ENCODE measurements around the gene FHAD1. TPM values are rescaled to one million over a fixed set of nuclear protein-coding genes. Genes with fewer than 3 reads are reported as not detected.

FHAD1 gene
- total RNA-seq, 3 donors from 2014 or later (not counting 1 experiment from before 2014, with no cell fraction given), result 0.72 to 1.9 (median 1.7) TPM

DNA sequence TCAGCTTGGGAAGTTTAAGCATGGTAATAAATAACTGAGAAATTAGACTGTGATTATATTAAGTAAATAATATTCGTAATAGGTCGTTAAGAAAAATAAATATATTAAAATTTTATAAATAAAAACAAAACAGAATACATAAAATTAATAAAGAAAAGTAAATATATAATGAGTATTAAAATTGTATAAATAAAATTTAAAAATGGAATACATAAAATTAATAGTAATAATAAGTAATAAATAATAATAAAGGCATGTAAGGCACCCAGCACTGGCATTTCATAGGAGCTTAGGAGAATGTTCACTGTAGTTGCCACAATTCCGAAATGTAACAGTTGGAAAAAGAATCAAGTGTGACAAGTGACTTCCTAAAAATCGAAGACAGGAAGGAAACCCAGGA lies 45.8 kb upstream of the FHAD1 start:
- intact Hi-C loops (cut with micrococcal nuclease), result no loop called here
- Histone ChIP-seq H3K27me3 (ENCODE audit: control insufficient read depth, insufficient read depth, low read length) (no peaks in the 10 kb centered on the region), H3K4me3 (ENCODE audit: low read length) (no peak overlapping the region), H3K36me3 (ENCODE audit: control insufficient read depth, insufficient read depth, low read length) (no peaks in the 10 kb centered on the region), H3K27ac (ENCODE audit: low read length) (no peak overlapping the region), H3K9me3 (ENCODE audit: control insufficient read depth, insufficient read depth, low read length) (no peaks in the 10 kb centered on the region), H3K4me1 (ENCODE audit: control insufficient read depth, insufficient read depth, low read length) (no peaks in the 10 kb centered on the region)
- TF ChIP-seq, protein P1, sequence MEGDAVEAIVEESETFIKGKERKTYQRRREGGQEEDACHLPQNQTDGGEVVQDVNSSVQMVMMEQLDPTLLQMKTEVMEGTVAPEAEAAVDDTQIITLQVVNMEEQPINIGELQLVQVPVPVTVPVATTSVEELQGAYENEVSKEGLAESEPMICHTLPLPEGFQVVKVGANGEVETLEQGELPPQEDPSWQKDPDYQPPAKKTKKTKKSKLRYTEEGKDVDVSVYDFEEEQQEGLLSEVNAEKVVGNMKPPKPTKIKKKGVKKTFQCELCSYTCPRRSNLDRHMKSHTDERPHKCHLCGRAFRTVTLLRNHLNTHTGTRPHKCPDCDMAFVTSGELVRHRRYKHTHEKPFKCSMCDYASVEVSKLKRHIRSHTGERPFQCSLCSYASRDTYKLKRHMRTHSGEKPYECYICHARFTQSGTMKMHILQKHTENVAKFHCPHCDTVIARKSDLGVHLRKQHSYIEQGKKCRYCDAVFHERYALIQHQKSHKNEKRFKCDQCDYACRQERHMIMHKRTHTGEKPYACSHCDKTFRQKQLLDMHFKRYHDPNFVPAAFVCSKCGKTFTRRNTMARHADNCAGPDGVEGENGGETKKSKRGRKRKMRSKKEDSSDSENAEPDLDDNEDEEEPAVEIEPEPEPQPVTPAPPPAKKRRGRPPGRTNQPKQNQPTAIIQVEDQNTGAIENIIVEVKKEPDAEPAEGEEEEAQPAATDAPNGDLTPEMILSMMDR (IDR thresholded peaks at IDR 0.05), result no peak
- no peaks in the 10 kb centered on the region for H3K4me1 Mint-ChIP-seq
- H3K27ac Mint-ChIP-seq, result no peak overlapping the region
- H3K4me3 Mint-ChIP-seq, result no peak overlapping the region
- DNase-seq (no peak), ATAC-seq (no peak)
- H3K9me3 Mint-ChIP-seq, result no peaks in the 10 kb centered on the region
- 50% methylated on average over 2 of the region's 4 CpGs for WGBS (ENCODE audit: insufficient coverage)
- no peaks in the 10 kb centered on the region for H3K36me3 Mint-ChIP-seq
- H3K27me3 Mint-ChIP-seq (ENCODE audit: low read depth in 2 of 2), result no peaks in the 10 kb centered on the region

DNA sequence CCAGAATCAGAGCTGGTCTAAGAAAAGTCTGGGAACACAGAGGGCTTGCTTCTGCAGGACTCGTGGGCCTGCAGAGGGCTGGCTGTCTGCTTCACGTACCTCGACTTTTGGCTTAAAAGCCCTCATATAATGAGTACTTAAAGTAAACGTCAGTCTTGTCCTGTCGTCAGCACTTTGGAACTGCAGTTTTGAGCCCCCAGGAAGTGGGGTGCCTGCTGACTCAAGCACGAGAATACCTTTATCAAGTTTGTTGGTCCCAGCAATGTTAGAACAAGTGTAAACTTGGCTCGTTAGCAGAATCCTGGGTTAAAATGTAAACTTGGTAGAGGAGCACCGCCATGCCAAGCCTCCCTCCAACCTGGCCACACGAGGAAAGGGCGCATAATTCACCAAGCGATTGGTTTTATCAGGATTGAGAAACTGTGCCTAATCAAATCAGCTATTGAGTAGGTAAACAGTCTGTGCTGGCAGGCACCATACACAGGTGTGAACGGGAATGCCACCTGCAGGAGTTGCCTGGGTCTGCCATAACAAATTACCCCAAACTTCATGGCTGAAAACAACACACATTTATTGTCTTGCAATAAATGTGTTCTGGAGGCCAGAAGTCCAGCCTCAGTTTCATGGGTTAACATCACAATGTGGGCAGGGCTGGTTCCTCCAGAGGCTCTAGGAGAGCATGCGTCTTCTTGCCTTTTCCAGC lies 45.0 kb upstream of the FHAD1 start:
- Mint-ChIP-seq H3K4me1 (no peaks in the 10 kb centered on the region), H3K36me3 (no peaks in the 10 kb centered on the region), H3K27me3 (ENCODE audit: low read depth in 2 of 2) (peaks cover 0 to 3% of the 10 kb centered on the region in 2 donors), H3K9me3 (no peaks in the 10 kb centered on the region), H3K4me3 (no peak overlapping the region), H3K27ac (no peak overlapping the region)
- Histone ChIP-seq H3K27me3 (ENCODE audit: control insufficient read depth, insufficient read depth, low read length) (no peaks in the 10 kb centered on the region), H3K27ac (ENCODE audit: low read length) (no peak overlapping the region), H3K4me3 (ENCODE audit: low read length) (no peak overlapping the region), H3K9me3 (ENCODE audit: control insufficient read depth, insufficient read depth, low read length) (no peaks in the 10 kb centered on the region), H3K4me1 (ENCODE audit: control insufficient read depth, insufficient read depth, low read length) (no peaks in the 10 kb centered on the region), H3K36me3 (ENCODE audit: control insufficient read depth, insufficient read depth, low read length) (no peaks in the 10 kb centered on the region)
- ATAC-seq (no peak), DNase-seq (no peak)
- 88% methylated on average over 13 of the region's 13 CpGs for WGBS (ENCODE audit: insufficient coverage)
- TF ChIP-seq, protein P1 (IDR thresholded peaks at IDR 0.05), result no peak
- intact Hi-C loops (cut with micrococcal nuclease), result no loop called here

DNA sequence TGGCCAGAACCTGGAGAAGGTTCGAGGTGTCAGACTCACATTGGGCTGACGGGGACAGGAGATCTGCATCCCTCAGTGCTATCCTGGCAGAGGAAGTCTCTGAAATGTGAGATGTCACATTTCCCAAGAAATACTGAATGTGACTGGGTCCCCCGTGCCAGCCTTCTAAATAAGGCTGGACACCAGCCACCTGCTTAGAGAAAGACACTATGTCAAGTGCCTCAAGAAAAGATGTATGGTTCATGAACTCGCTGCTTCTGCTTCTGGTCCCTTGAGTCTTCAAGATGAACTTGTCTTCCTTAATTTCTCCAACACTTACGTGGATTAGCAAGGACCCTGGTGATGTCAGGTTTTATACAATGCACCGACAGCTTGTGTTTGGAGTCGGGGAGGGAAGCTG lies 42.1 kb upstream of the FHAD1 start:
- intact Hi-C loops (cut with micrococcal nuclease), result no loop called here
- Histone ChIP-seq H3K4me3 (ENCODE audit: low read length) (no peak overlapping the region), H3K36me3 (ENCODE audit: control insufficient read depth, insufficient read depth, low read length) (no peaks in the 10 kb centered on the region), H3K4me1 (ENCODE audit: control insufficient read depth, insufficient read depth, low read length) (no peaks in the 10 kb centered on the region), H3K9me3 (ENCODE audit: control insufficient read depth, insufficient read depth, low read length) (no peaks in the 10 kb centered on the region), H3K27me3 (ENCODE audit: control insufficient read depth, insufficient read depth, low read length) (no peaks in the 10 kb centered on the region), H3K27ac (ENCODE audit: low read length) (no peak overlapping the region)
- Mint-ChIP-seq H3K27ac (no peak overlapping the region), H3K4me1 (no peaks in the 10 kb centered on the region), H3K27me3 (ENCODE audit: low read depth in 2 of 2) (peaks cover 0 to 3% of the 10 kb centered on the region in 2 donors), H3K36me3 (no peaks in the 10 kb centered on the region), H3K4me3 (no peak overlapping the region), H3K9me3 (no peaks in the 10 kb centered on the region)
- ATAC-seq (no peak), DNase-seq (no peak)
- TF ChIP-seq, protein P1 (IDR thresholded peaks at IDR 0.05), result no peak
- WGBS (ENCODE audit: insufficient coverage), result 90% methylated on average over 7 of the region's 7 CpGs
